OCI-LY1 (cell line): ENCODE measurements around the gene DLG5.

Source experiments
- CTCF ChIP-seq: fragments of 200-600 bp; sonication (generic), shearing (Covaris generic); IDR thresholded peaks from 2 replicates; pipeline ENCODE4 v1.5.1; 2017; ENCODE audit warnings: mild to moderate bottlenecking, antibody characterized with exemption, low read length, moderate library complexity, mixed read lengths
- EZH2 ChIP-seq: fragments of 200-600 bp; sonication (generic), shearing (Covaris generic); IDR thresholded peaks from 2 replicates; pipeline ENCODE4 v1.8.0; 2017; ENCODE audit warnings: borderline replicate concordance, mixed run types, mild to moderate bottlenecking, antibody characterized with exemption, low read length, moderate library complexity, mixed read lengths

- no peak for TF ChIP-seq EZH2
- no peak for TF ChIP-seq CTCF
Observed at GRCh38 chr10:77841711-77842375, 84.7 kb downstream of the DLG5 start.
